ENCODE results near the gene CTBP1.

Gene CTBP1

GRCh38 chr4:1171311-1172227 lies 77.4 kb downstream of the CTBP1 start:
- DNase-seq = peak; percentile 69

GRCh38 chr4:1170976-1171310 lies 78.0 kb downstream of the CTBP1 start:
- no peak for DNase-seq

- no peak for DNase-seq
Measured at GRCh38 chr4:1170156-1170975, 78.6 kb downstream of the CTBP1 start.

- DNase-seq = no peak
Measured at GRCh38 chr4:1169691-1170096, 79.2 kb downstream of the CTBP1 start.

GRCh38 chr4:1169171-1169671 lies 79.7 kb downstream of the CTBP1 start:
- DNase-seq = no peak

GRCh38 chr4:1168191-1169101 lies 80.5 kb downstream of the CTBP1 start:
- no peak for DNase-seq

- peak; percentile 95 for DNase-seq
Measured at GRCh38 chr4:1167244-1167949, 81.5 kb downstream of the CTBP1 start.

GRCh38 chr4:1166509-1167243 lies 82.3 kb downstream of the CTBP1 start:
- no peak for DNase-seq

- no peak for DNase-seq
Measured at GRCh38 chr4:1164956-1165545, 83.9 kb downstream of the CTBP1 start.

GRCh38 chr4:1164444-1164843 lies 84.5 kb downstream of the CTBP1 start:
- DNase-seq = no peak

GRCh38 chr4:1164040-1164439 lies 84.9 kb downstream of the CTBP1 start:
- DNase-seq = no peak
